ENCODE data around the gene DDX55. TPM values are rescaled to one million over a fixed set of nuclear protein-coding genes. Genes with fewer than 3 reads are reported as not detected.

Gene DDX55
- total RNA-seq, 1 experiment from 2014 or later, result 43.0 TPM

DNA sequence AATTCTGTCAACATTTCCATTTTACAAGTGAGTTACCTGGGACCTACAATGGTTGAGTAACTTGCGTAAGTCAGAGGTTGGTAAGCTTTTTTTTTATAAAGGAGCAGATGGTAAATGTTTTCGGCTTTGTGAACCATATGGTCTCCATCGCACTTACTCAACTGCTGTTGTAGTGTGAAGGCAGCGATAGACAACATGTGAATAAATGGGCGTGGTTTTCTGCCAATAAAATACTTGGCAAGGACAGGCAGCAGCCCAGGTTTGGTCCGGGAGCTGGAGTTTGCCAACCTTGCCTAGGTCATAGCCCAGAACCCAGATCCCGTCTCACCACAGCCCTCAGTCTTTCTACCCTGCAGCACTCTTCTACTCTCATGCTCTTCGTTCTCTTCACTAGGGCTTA lies 6.3 kb downstream of the DDX55 start:
- no peak for DNase-seq (ENCODE audit: low spot score)

DNA sequence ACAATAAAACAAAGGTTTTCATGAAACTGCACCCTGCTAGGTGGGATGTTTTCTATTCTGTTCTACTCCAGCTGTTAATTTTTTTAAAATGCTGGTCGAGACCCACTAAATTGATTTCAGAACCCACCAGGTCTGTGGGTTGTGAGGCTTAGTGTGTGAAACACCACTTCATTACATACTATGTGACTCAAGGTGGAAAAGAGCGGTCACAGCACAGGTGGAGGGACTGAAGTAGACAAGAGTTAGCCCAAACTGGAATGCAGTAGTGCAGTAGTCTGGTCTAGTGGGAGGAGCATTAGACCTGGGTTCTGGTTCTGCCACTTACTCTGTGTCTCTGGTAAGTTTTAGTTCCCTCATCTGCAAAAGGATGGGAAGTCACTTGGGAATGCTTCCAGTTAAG lies 12.2 kb downstream of the DDX55 start:
- no peak for DNase-seq (ENCODE audit: low spot score)

DNA sequence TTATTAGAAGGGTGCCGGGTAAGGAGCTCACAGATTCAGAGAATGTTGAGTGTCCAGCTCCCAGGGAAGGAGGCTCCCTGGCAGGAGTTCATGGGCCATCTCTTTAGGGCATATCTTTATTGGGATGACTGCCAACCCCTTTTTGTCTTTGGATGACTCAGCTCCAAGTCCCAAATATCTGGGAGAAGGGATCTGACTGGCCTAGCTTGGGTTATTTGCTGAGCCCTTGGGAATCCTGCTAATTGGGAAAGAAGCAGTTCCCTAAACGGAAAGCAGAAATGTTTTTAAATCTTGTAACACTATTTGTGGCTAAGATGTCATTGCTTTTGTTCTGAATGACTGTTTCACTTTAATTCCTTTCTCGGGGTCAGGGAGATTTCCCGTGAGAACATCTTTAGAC lies 12.6 kb downstream of the DDX55 start:
- no peak for DNase-seq (ENCODE audit: low spot score)

DNA sequence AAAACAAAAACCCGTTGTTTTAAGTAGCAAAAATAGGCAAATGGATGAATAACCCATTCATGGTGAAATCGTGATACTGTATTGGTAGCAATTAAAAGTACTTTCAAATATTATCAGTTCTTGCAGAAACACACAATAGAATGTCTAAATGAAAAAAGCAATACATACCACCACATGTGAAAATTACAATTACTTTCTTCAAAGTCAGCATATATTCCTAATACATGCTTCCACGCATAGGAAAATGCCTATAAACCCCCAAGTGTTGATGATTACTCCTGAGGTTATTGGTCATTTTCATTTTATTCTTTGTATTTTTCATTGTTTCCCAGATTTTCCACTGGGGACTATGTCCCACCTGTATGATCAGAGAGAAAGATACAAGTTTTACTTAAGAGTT lies 15.2 kb downstream of the DDX55 start:
- DNase-seq (ENCODE audit: low spot score), result no peak

DNA sequence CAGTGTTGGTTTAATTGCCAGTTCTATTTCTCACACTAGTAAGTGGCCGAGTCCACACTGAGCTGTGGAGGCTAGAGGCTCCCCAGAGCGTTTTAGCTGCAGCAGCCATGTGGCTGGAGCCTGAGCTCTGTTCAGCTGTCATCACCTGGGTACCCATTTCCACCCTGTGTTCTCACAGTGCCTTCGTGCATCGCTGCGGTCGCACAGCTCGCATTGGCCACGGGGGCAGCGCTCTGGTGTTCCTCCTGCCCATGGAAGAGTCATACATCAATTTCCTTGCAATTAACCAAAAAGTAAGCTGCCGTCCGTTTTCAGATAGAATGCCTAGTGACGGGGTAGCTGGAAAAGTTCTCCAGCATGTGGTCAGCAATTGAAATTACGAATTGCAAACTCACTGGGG lies 15.7 kb downstream of the DDX55 start:
- DNase-seq (ENCODE audit: low spot score), result no peak

DNA sequence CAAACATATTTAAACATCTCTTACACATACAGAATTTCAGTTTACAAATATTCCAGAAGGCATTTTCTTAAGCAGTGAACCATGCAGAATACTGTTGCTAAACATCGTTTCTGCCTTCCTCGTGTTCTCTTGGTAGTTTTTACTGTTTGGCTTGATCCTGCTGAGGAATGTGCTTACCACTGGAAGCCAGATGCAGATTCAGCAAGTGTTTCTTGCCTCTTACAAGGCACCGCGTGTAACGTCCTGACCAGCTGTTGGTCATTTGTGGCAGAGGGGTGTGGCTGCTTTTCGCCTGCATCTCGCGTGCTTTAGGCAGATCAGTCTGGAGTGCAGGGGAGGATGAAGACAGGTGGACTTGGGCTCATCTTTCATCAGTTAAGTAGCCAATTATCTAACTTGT lies 19.2 kb downstream of the DDX55 start:
- no peak for DNase-seq (ENCODE audit: low spot score)

DNA sequence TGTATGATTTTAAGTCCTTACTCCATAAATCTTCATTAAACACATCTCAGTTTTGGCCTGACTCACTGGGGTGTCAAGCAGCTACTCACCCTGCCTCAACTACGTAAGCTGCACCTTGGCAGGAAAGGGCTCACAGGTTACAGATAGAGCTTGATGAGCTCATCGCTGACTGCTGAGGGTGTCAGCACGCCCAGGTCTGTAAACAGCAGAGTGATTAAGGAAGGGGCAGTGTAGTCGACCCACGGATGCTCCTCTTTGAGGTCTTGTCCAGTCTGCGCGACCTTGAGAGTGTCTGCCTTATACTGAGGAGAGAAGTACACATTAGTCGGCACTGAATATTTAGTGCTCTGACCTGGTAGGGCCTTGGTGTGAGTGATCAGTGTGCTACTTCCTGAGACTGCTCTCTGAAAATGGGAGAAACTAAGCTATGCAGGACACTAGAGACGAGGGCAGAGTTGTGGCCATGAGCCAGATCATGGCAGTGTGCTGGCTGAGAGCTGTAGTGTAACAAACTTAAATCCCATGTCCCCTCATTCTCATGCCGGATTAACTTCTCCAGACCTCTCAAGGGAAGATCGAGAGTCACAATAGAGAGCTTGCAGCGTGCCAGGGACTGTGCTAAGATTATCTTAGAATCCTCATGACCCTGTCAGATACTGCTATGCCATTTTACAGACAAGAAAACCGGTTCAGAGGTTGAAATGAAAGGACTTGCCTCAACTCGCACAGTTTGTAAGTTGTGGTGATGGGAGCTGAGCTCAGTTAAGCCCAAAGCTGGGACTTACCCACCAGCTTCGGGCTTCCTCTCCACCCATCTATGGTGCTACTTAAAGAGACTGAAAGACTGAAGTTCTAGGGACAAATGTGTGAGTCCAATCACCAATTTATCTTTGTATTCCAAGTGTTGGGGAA lies 20.0 kb downstream of the DDX55 start:
- DNase-seq (ENCODE audit: low spot score), result no peak

DNA sequence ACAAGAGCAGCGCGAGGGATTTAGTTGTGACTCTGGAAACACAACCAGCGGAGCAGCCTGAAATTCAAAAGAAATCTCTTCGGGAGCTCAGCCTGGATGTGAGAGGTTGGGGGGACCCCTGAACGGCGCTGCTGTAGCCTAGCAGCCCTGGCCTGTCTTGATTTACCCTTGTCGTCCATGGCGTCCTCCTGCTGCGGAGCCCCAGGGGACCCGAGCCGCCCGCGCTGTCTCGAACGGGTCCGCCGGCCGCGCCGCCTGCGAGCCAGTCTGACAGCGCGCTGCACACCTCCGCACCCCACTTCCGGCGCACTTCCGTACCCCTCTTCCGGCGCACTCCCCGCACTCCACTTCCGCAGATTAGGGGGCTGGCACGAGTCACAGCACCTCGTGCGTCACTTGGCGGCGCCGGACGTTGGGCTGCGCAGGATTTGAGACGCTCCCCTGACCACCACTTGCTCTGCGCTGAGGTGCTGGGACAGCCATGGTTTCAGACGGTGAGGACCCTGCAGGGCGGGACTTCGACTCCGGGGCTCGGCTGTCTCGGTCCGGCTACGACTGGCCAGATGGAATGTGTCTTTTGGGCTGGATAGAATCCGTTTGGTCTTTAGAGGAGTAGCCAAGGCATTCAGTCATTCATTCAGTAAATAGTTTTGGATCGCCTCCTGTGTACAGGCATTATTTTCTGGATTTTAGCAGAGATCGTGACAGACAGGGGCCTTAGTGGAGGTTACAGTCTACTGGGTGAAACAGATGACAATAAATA lies 31.7 kb downstream of the DDX55 start, which contains the start of the genes EIF2B1 and GTF2H3:
TSS of gene EIF2B1 (minus strand) at position 308 of the 763 bp plus-strand sequence. CDS start at position 179, 129 bp downstream.
TSS of gene GTF2H3 (plus strand) at position 451 of the 763 bp plus-strand sequence. CDS start at position 482, 31 bp downstream.
- peak; percentile 97 for DNase-seq (ENCODE audit: low spot score)

DNA sequence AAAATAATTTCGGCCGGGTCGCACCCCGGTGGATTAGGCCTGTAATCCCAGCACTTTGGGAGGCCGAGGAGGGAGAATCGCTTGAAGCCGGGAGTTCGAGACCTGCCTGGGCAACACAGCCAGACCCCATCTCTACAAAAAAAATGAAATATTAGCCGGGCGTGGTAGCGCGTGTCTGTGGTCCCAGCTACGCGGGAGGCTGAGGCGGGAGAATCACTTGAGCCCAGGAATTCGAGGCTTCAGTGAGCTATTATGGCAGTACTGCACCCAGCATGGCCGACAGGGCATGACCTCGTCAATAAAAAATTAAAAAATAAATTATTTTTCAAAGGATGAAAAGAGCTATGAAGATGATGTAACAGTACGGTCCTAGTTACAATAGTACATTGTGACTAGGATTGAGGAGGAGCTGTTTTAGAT lies 32.3 kb downstream of the DDX55 start:
- no peak for DNase-seq (ENCODE audit: low spot score)

DNA sequence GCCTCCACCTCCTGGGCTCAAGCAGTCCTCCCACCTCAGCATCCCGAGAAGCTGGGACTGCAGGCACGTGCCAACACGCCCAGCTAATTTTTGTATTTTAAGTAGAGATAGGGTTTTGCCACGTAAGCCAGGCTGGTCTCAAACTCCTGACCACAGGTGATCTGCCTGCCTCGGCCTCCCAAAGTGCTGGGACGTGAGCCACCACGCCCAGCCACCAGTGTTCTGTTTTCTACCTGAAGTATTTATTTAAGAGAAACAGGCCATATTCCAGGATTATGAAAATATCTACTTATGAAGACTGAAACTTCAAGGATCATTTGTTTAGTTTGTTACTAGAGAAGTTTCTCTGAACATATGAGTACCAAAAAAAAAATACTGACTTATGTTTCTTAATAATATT lies 42.0 kb downstream of the DDX55 start:
- no peak for DNase-seq (ENCODE audit: low spot score)

DNA sequence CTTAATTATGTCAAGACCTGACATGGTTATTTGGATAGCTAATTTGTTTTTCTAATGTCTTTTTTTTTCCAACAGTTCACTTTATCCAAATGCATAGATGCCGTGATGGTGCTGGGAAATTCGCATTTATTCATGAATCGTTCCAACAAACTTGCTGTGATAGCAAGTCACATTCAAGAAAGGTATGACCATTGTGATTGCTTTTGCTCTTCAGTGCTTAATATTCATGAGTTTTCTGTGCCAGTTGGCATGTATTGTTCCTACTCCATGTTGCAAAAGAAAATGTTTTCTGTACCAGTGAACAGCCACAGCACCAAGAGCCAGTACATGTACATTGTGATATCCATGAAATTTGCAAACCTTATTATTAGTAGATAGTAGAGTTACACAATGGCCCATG lies 43.5 kb downstream of the DDX55 start:
- DNase-seq (ENCODE audit: low spot score), result no peak

DNA sequence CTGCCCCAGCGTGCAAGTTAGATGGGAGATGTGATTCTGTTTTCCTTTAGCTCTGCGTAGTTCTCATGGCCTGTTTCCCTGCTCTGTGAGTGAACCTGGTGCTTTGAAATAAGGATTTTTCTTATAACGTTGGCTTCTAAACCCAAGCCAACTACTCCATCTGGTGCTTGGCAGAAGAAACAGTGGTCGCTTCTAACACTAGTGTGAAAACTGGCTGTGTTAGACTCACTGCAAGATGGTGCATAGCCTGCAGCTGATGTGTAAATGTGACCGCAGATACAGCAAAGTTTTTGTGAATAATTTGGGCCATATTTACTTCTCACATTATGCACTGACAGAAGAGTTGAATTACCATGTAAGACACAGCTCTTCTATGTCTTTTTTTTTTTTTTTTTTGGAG lies 44.0 kb downstream of the DDX55 start:
- DNase-seq (ENCODE audit: low spot score), result no peak

DNA sequence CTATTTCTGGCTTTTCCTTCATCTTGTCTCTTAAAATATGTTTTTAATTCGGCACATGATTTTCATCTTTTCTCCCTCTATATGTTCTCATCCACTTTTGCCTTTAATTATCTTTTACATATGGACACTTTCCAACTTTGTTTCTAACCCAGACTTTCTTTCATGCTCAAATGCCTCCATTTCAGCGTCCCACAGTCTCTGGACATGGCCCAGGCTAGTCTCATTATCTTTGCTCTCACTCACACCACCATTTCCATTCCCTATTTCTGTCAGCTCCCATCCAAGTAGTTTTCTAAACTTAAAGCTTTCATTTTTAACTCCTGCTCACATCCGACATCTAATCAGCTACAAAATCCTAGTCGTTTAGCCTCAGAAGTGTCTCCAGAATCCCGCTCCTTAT lies 46.5 kb downstream of the DDX55 start:
- DNase-seq (ENCODE audit: low spot score), result no peak

DNA sequence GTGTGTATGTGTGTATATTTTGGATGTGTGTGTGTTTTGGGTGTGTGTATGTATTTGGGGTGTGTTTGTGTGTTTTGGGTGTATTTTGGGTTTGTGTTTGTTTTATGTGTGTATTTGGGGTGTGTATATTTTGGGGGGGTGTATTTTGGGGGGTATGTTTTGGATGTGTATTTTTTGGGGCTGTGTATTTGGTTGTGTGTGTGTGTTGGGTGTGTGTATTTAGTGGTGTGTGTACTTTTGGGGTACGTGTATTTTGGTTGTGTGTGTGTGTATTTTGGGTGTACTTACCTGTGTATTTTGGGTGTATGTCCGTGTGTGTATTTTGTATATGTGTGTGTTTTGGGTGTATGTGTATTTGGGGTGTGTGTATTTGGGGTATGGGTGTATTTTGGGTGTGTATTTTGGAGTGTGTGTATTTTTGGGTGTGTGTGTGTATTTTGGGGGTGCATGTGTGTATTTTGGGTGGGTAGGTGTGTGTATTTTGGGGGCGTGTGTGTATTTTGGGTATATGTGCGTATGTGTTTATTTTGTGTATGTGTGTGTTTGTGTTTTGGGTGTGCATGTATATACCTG lies 52.3 kb downstream of the DDX55 start:
- DNase-seq (ENCODE audit: low spot score), result no peak

DNA sequence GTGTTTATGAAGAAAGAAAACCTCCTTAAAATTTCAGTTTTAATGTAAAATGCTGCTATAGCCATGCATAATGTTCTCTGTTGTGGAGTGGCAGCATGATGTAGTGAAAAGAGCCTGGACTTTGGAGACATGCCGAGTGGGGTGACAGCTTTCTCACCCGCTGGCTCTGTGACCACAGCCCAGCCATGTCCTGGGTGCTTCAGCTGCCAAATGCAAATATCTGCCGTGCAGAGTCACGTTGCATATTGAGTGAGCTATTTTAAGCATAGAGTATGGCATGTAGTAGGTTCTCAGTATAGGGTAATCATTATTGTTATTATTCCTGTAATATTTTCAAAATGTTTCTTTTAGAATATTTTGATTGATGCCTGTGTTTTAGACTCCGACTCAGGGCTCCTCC lies 53.5 kb downstream of the DDX55 start:
- no peak for DNase-seq (ENCODE audit: low spot score)

DNA sequence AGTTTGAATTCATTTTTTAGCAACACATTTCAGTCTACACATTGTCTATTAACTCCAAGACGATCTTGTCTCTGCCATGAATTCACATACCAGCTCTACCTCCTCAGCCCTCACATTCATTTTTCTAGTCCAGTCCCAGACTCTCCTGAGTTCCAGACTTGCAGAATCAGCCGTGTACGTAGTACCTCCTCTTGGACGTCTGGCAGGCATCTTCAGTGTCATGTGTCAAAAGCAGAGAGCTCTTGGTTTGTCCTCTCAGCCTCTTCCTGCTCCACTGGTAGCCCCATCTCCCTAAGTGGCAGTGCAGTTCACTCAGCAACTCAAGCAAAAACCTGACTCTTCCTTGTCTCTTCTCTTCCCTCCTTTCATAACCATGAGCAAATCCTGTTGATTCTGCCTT lies 54.5 kb downstream of the DDX55 start:
- DNase-seq (ENCODE audit: low spot score), result no peak

DNA sequence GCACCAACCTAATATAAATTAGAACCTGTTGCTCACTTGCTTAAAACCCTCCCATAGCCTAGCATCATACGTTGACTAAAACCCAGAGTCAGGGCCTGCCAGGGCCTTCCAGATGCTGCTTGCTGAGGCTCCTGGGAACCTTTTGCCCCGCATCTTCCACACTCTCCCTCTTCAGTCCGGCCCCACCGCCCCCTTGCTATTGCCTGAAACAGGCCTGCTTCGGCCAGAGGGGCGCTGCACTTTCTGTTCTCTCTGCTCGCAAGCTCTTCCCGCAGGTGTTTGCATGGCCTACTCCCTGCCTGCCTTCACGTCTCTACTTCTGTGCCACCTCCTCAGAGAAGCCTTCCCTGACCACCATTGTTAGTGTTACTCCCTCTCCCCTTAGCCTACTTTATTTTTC lies 55.3 kb downstream of the DDX55 start:
- DNase-seq (ENCODE audit: low spot score), result no peak

DNA sequence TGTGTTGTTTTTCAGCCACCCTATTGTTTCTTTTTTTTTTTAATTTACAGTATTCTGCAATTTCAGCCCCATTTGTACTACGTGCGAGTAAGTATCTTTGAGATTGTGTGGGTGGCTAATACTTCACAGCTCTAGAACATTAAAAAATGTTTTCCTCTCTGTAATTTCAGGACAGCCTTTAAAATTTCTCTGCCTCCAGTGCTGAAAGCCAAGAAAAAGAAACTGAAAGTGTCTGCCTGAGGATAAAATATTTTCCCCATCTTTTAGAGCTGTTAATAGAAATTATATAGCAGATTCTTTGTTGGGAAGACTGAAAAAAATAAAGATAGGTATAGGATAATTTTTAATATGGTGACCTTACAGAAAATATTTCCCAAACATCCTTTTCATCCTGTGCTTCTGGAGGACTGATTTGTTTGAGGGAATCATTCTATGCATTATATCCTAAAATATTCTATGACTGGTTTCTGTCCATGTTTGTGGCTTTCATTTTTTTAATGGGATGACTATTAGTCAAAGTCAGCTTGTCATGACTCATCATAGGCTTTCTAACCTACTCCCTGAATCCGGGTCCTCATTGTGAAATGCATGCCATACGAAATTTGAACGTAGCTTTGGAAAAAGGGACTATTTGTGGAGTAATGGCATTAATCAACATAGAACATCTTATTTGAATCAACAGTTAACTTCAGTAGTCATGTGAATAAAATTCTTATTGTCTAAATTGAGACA lies 58.3 kb downstream of the DDX55 start:
- no peak for DNase-seq (ENCODE audit: low spot score)

DNA sequence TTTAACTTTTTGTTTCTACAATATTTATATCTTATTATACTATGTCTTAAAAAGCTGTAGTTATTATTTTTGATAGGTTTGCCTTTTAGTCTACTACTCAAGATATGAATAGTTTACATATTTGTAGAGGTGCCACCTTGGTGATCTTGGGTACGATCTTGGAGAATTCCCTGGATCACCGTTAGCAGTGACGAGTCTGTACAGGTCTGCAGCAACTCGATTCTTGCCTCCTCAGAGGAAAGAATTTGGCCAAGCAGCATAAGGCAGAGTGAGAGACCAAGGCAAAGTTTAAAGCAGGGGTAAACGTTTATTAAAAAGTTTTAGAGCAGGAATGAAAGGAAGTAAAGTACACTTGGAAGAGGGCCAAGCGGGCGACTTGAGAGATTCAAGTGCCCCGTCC lies 65.9 kb downstream of the DDX55 start:
- DNase-seq (ENCODE audit: low spot score), result no peak

Measured in HT-29 (cell line).